SIG-M5 (cell line): ENCODE measurements around the gene IL20RA.

Experiments used
- DNase-seq: peaks from one replicate; lab custom pipeline; 2025; lab: John Stamatoyannopoulos, UW

Gene IL20RA

DNA sequence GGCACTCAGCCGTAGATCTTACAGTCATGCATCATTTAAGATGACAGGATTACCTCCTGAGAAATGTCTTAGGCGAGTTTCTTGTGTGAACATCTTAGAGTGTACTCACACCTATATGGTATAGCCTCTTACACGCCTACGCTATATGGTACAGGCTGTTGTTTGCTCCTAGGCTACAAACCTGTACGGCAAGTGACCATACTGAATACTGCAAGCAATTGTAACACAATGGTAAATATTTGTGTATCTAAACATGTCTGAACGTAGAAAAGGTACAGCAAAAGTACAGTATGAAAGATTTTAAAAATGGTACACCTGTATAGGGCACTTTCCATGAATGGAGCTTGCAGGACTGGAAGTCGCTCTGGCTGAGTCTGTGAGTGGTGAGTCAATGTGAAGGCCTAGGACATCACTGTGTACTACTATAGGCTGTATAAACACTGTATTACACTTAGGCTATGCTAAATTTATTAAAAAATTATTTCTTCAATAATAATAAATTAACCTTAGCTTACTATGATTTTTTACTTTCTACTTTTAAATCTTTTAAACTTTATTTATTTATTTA lies 541 bp upstream of the IL20RA start:
- DNase-seq: no peak

DNA sequence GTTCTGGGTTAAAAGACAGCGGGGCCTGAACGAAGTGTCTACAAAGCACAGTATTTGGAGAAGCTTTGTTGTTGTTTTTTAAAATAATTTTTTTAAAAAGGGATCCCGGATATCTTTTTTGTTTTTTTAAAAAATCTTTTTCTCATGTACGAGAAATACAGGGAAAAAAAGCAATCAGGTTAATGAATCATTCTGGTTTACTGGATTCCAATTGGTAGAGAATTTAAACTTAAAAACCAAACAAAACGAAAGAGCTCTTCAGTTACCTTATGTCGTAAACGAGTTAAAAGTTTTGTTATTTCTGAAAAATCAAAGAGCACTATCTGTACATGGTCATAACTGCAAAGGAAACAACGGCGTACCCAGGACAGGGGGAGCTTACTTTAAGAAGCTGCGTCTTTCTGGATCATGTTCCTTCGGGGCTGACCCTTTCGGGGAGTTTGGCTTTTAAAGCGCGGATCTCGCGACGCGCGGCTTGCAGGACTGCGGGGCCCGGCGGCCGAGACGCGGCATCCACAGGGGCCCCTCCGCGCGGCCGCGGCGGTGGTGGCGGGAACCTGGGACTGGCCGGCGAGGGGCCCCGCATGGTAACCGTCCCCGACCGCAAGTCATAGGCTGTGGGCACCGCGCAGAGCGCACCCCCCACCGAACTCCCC lies 927 bp downstream of the IL20RA start:
- no peak for DNase-seq

DNA sequence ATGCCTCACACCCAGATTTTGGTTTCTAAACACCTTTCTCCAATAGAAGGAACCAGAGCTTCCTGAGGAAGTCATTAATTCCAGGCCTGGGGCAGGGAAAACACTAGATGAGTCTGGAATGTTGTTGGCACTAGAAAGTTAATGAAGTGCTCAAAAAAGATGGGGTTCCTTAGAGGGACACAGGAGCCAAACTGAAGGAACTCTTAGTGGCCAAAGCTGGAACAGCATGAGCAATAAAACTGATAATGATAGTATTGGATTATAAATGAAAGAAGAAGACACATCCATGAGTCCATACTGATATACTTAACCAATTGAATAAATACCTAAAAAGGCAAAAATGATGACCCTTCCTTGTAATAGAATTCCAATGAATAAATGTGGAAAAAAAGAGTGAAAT lies 4.4 kb downstream of the IL20RA start:
- DNase-seq: no peak

DNA sequence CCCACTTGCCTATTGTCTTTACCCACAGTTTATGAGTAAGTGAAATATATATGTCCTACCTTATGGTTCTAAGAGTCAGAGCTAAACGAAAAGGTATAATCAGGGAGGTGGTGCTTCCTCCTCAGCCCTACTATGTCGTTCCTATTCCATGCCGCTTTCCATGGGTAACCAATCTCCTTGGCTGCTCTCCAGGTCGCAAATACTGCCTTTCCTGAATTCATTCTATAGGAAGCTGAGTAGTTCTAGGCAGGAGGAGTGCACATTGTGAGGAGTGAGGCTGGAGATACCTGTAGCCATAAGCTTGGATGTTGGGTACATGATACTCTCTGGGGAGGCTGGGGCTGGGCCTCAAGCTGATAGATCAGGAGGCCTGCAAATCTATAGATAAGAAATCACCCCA lies 5.8 kb downstream of the IL20RA start:
- DNase-seq: no peak

DNA sequence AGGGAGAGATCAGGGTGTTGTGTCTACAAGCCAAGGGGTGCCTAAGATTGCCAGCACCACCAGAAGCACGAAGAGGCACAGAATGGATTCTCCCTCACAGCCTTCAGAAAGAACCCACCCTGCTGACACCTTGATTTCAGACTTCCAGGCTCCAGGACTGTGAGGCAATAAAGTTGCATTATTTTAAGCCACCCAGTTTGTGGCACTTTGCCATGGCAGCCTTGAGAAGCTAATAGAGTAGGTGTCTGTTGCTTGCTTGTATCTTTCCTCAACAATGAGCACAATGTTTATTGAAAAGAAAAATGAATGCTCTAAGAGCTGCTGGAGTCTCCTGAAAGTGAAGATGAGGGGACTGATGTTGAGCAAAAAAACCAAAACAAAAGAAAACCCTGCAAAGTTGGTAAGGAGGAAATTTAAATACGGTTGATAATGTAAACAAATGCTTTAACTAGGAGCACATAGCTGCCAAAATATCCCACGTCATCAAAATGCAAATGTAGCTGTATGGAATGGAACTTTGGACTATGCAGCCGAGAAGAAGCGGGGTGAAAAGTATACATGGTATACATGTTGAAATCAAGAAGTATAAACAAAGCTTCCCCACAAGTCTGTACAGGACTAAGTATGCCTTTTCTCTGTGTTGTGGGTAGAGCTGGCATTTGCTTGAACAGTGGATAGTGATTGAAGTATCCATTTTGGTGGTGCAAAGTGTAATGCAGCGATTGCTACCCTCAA lies 8.0 kb downstream of the IL20RA start:
- no peak for DNase-seq

DNA sequence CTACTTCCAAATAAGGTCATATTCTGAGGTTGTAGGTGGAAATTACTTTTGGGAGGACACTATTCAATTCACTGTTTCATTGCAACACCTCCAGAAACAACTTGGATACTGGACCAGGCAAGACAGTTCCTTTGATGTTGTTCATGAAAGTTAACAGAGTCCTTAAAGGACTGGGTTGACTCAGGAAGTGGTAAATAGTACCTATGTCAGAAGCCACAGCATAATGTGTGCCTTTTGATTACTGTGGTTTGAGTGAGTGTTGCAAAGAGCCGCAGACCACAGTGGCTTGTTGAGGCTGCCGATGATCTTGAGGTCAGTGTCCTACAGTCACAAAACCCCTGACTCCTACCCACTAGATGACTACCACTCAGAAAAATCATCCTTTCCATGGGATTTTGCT lies 10.9 kb downstream of the IL20RA start:
- DNase-seq: no peak

DNA sequence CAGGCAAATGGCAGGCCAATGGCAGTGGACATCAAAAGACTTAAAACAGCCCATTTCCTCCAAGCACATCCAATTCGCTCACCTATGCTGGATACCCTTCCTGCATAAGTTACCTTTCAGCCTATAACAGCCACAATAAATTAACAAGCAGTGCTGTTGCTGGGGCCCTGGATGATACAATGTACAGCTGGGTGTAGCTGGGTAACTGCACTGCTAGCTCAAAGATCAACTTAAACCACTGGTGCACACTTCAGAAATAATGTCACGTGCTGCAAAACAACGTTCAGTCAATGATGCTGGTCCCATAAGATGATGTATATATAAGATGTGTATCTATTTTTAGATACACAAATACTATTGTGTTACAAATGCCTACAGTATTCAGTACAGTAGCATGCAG lies 13.6 kb downstream of the IL20RA start:
- no peak for DNase-seq

DNA sequence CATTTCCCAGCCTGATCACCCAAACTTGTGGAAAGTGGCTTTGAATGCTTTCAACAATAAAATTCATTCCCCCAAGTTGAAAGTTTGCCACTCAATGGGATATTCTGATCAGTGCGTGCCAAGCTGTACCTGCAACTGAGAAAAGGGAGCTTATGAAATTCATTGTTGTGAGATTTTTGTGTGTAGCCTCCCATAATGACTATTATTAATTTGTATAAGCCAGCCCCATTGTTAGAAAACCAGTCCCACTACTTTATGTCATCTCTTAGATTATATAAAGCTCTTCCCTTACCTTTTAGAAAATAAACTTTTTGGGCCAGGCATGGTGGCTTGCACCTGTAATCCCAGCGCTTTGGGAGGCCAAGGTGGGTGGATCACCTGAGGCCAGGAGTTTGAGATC lies 15.9 kb downstream of the IL20RA start:
- no peak for DNase-seq

DNA sequence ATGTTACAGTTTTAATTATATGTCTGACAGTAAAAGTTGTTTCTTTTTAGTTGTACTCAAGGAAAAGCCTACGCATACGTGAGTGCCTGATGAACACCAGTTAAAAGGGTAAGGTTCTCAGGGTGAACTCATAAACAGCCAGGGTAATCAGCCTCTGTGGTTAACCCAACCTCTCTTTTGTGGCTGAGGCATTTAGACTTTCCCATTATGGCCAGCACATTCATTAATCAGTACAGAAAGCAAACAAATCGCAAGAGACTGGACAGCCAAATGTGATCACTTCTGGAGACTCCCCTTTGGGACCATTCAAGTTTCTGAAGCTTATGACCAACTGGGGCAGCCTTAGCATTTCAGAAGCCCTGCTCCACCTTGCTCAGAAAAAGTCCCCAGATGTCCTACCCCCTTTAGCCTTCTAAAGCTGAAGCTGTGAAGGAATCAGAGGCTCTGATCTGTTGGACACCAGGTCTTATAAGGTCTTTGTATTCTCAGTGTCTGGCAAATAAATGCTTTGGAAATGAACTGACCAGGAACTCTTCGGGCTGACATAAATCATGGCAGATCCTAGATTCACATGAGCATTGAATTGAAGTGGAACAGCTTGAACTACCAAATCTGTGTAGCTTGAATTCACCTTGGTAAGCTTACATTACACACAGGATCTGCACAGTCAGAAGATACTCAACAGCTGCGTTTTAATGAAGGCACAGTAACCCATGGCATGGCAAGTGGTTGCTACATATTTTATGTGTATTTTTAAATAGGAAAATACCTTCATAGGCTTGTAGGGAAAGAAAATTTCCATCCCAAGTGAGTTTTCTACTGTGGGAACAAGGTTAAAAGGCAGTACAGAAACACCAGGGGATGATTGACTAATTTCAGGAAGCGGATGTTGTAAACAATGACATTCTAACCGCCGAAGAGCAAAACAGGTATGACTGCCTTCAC lies 18.7 kb downstream of the IL20RA start:
- no peak for DNase-seq

DNA sequence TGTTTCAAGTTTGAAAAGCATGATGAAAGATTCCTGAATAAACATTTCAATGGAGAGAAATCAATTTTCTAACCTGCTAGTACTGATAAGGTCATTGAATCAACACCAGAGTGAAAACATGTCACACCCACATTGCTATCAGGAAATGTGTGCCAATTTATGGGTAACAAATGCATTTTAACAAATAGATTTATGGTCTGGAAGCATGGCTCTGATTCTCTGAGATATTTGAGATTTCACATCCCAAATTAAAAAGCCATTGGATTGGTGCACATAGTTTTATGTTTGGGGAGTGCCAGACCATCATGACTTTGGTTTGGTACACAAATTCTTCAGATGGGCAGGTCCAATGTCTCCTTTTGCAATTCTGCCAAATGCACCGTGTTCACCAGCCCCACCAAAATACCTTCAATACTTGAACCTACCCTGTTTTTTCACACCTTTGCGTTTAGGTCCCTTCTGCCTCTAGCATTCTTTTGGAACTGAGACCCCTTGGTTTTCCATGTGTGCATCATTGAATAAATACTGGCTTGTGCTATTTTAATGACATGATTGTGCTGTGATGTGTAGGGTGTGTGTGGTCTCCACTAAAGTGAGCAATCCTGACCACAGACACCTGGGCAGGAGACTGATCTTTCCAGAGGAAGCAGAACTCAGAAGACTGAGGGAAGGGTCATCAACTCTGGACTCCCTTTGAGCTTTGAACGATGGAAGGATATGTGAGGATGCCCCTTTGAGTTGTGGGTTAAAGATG lies 20.4 kb downstream of the IL20RA start:
- DNase-seq: no peak

DNA sequence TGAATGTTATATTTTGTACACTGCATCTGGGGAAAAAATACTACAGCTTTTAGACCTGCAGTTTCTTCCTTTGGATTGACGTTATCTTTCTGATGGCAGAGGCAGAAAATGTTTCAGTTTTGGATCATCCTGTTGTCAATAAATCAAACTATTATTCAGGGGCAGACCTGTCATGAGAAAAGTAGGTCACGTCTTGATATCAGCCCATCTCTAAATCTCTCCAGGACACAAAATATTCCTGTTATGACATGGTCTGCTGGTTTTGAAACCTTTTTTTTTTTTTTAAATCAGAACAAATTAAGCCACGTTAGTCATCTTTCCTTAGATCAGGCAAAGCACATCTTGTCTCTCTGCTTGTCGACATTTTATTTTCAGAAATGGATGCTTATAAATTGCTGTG lies 24.0 kb downstream of the IL20RA start:
- DNase-seq: no peak

DNA sequence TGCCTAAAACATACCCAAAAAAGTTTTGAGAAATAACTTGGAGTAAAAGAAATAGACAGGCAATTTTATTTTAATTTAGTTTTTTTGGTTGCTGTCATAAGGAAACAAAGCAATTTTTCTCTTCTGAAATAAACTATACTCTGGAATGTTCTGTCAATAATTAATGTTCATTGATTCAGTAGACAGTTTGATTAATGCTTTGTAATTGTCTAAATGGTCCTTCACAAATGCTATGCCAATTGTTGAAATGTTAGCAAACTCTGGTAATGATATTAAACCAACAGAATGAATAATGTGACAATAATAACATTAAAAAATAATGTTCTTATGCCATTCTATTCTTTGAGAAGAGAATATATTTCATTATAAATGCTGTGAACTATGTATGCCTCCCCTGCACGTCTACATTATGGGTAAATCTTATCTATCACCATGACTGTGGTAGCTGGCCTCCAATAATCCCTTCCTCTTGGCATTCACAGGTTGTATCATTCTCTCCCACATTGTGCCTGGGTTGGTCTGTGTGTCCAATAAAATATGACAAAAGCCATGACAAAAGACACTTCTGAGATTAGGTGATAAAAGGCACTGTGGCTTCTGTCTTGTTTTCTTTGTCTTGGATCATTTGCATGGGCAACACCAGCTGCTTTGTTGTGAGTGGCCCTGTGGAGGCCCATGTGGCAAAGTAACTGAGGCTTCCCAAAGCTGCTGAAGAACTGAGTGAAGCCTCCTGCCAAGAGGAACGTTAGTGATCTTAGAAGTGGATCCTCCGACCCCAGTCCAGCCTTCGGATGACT lies 25.1 kb downstream of the IL20RA start:
- DNase-seq: no peak

DNA sequence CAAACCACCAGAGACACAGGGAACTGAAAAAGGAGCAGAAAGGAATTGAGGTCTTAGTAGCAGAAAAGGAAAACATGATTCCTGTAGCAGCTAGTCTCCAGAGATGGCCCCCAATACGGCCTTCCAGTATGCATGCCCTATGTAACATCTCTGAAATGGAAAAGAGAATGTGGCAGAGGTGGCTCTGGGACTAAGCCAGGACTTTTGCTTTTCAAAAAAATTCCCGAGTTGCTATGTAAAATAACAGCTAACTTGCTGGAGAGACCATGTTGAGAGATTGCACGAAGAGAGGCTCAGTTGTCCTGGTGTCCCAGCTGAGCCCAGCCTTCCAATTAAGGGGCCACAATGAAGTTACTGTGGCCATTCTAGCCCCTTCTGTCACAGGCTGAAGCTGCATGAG lies 27.7 kb downstream of the IL20RA start:
- no peak for DNase-seq

DNA sequence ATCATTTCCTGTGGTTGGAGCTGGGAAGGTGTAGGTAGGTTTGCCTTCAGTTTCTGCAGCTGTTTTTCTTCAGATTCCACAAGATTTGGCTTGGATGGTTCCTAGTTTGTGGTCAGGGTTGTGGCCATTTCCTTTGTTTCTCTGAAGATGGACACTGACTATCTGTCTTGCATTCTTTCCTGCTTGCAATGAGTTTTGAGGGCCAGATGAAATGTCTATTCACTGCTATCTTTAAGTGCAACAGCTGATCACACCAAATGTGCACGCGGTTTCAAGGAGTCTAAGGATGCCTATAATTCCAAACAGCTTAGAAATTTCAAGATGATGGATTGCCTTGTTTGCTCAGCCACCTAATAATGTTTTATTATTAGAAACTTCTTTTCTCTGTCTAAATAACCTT lies 28.4 kb downstream of the IL20RA start:
- DNase-seq: no peak

DNA sequence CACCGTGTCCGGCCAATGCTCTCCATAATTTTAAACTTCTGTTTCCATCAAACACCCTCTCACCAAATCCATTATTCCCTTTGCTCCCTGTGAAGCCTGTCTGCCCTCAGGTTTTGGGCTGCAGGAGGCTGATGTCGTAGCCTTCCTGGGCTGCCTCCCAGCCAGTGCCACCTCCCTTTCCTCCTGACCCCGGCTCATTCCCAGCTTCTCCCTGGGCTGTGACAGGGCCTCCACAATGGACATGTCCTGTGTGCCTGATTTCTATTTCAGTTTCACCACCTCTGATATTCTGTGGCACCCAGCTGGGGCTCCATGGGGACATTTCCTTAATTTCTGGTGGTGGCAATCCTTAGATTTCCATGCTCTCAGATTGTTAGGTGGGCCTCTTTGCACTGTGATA lies 28.8 kb downstream of the IL20RA start:
- no peak for DNase-seq

DNA sequence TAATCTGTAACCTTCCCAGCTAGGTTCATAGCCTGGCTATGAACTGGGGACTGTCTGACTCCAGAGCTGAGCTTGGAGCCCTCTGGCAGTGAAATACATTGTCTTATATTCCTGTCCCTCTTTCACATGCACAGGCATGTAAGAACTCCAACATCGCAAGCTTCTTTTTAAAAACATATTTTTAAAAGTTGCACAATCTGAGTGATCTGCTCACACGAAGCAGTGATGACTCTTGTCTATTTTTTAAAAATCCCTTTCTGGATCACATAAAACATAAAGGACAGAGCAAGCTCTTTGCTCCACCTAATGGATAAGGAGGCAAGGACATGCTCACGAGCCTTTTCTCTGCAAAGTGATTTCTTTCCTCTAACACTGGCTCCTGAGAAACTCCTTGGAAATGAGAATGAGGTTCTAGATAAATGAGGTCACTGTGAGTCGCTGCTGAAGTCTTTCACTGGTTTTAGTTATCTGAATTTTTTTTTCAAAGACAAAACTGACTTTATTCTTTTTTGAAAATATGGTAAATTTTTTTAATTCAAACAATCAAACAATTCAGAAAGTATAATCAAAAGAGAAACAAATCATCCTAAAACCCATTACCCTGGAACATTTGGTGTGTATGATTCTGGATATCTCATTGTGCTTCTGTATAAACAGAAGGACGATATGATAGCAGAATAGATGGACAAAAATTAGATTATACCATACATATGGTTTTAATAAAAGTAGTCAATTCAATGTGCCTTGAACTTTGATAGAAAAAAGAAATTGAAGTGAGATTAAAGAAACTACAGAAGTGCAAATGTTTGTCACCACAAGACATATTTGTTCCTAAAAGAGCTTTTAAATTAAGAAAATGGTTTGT lies 30.8 kb downstream of the IL20RA start:
- no peak for DNase-seq

DNA sequence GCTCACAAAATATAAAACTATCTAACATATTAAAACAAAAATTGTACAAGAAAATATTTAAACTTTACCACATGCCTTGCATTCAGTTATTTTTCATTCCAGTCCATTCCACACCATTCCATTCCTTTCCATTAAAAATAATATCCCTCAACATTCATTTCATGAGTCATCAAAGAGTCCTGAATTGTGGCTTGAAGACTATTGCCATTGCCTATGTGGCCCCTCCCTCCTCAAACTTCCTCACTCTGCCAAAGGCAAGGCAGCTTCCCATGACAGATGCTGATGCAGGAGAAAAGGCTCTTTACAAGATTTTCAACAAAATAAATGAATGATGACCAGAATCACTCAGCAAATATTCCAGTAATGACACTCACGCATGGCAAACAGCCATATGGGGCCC lies 31.7 kb downstream of the IL20RA start:
- DNase-seq: no peak

DNA sequence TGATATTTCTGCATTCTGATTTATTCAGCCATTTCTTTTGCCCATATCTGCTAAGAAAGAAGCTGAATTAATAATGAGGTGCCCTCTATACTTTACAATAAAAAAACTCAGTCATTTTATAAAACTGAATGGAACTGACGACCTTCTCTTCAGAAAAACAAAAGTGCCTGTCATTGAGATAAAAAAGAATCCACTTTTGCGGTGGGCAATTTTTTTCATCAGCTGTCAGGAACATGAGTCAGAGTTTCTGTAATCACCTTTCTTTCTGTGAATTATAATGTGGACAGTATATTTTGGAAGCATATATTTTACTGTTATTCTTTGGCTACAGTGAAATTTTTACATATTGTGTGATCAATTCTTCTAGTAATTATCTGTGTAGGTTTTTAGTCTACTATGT lies 33.4 kb downstream of the IL20RA start:
- no peak for DNase-seq

DNA sequence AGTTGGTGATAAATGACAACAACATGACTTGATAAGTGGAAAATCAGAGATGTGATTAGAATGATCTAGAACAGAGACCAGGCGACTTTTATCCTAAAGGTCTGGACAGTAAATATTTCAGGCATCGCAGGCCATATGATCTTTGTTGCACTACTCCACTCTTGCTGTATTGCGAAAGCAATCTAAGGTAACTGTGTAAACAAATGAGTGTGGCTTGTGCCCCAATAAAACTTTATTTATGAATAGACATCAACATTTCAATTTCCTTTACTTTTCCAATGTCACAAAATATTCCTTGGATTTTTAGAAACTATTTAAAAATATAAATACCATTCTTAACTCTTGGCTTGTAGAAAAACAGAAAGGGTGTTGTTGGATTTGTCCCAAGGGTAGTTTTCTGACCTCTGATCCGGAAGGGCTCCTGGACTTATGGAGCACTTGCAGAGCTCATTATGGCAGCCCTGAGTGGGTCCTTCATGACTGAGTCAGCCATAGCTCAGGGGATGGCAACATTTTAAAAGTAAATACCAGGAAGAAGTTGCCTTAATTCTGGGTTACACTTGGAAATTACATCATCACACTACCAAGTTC lies 34.5 kb downstream of the IL20RA start:
- DNase-seq: no peak

DNA sequence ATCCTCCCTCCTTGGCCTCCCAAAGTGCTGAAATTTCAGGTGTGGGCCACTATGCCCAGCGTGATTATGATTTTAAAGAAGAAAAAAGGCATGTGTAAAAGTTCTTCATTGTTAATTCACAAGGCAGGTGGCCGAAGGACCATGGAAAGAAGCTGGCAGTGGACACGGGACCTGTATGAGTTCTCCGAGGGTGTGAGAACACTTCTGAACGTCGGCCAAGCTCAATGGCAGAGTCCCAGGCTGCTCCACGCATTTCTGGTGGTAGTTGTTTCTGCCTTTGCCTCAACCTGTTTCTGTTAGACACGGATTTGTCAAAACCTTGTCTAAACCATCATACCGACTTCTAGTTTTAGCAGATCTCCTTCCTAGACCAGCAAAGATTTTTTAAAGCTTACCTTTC lies 36.6 kb downstream of the IL20RA start:
- no peak for DNase-seq
